ENCODE data around the gene PRDM16. TPM values are rescaled to one million over a fixed set of nuclear protein-coding genes. Genes with fewer than 3 reads are reported as not detected.

The PRDM16 gene
- total and polyA plus RNA-seq, 2 of the 4 experiments (the other 2 are of a cell fraction), result 0.02 TPM; not detected in 1

DNA sequence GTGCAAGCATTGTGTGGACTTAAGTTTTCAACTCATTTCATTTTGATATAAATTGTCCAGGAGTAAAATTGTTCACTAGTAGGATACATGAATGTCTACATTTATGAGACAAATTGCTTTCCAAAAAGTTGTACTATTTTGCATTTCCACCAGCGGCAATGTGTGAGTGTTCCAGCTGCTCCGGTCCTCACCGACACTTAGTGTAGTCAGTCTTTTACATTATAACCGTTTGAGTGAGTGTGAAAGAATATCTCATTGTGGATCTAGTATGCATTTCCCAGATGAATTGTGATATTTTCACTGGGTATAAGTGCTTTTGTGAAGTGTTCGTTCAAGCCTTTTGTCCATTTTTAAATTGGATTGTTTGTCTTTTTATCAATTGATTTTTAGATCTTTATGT, 274.0 kb downstream of the PRDM16 start:
- Histone ChIP-seq H3K27ac (ENCODE audit: insufficient read depth, low read length) (no peak overlapping the region), H2BK15ac (ENCODE audit: low read depth, low read length) (no peak overlapping the region), H2AK5ac (ENCODE audit: low read depth, low read length) (no peak overlapping the region), H3K23ac (ENCODE audit: low read depth, low read length) (no peak overlapping the region), H4K91ac (ENCODE audit: insufficient read depth, low read depth, low read length) (no peak overlapping the region), H3K56ac (ENCODE audit: extremely low read depth, insufficient read depth, low read length) (no peak overlapping the region), H4K20me1 (ENCODE audit: insufficient read depth, low read length) (no peaks in the 10 kb centered on the region), H3K4ac (ENCODE audit: low read depth, low read length) (no peak overlapping the region), H2BK5ac (ENCODE audit: low read depth, low read length, poor library complexity, severe bottlenecking) (no peak overlapping the region), H2AFZ (replicated peaks; ENCODE audit: low read length, poor library complexity) (no peak overlapping the region), H4K5ac (ENCODE audit: low read depth, low read length) (no peak overlapping the region), H3K79me1 (ENCODE audit: low read depth in 1 of 2, low read length in 2 of 2) (no peaks in the 10 kb centered on the region), H3K4me1 (ENCODE audit: control insufficient read depth, insufficient read depth, low read length) (no peaks in the 10 kb centered on the region), H3K18ac (ENCODE audit: low read depth, low read length) (no peak overlapping the region), H2AK9ac (replicated peaks; ENCODE audit: low read depth, low read length, poor library complexity) (no peak overlapping the region), H3K27me3 (ENCODE audit: control insufficient read depth, insufficient read depth, low read length) (no peaks in the 10 kb centered on the region), H3K4me3 (ENCODE audit: insufficient read depth, low read depth, low read length) (no peak overlapping the region), H3K9me3 (ENCODE audit: control insufficient read depth, insufficient read depth, low read length) (peaks cover 20% of the 10 kb centered on the region), H3K14ac (replicated peaks; ENCODE audit: low read depth, low read length) (no peak overlapping the region), H3K4me2 (ENCODE audit: low read depth, low read length) (no peak overlapping the region), H3K9ac (ENCODE audit: low read depth, low read length) (no peak overlapping the region), H4K8ac (ENCODE audit: low read depth in 2 of 2, low read length in 2 of 2) (no peak overlapping the region), H2BK20ac (ENCODE audit: low read depth, low read length) (no peak overlapping the region), H2BK120ac (ENCODE audit: low read depth, low read length) (no peak overlapping the region), H3K9me1 (ENCODE audit: insufficient read depth, low read length) (no peaks in the 10 kb centered on the region), H3K36me3 (ENCODE audit: control insufficient read depth, insufficient read depth, low read length) (no peaks in the 10 kb centered on the region)
- no TSS peak for BruUV-seq (replicated peaks)
- intact Hi-C loops (cut with micrococcal nuclease), result no loop called here
- no peak for ATAC-seq (ENCODE audit: low read depth)
- in situ Hi-C loops (cut with MboI; ENCODE audit: low sequenced_read_pairs), result no loop called here
- TF ChIP-seq USF2 (IDR thresholded peaks at IDR 0.05; ENCODE audit: low read depth, low read length), result no peak
- no peak for DNase-seq
- no CpG with 5 or more reads among the region's 5 CpGs for WGBS, 2 experiments (ENCODE audit: extremely low coverage in 2 of 2, insufficient read length in 1 of 2)
- ChIA-PET POLR2A (ENCODE audit: unreplicated experiment) (no interaction called here), CTCF (no interaction called here)
- dilution Hi-C loops (cut with HindIII; ENCODE audit: low sequenced_read_pairs, unreplicated experiment), result no loop called here
